Measurements from ENCODE around the gene WNT16. TPM values are rescaled to one million over a fixed set of nuclear protein-coding genes. Genes with fewer than 3 reads are reported as not detected.

The WNT16 gene
- total RNA-seq, 1 experiment from 2014 or later, result 0.39 TPM

GRCh38 chr7:121371367-121371766 lies 42.6 kb downstream of the WNT16 start:
- H3K4me1 ChIP-seq (ENCODE audit: control insufficient read depth, insufficient read depth, low read length), result no peaks in the 10 kb centered on the region; the same call in none of the 2 replicates
- BruUV-seq (replicated peaks), result no TSS peak
- no peaks in the 10 kb centered on the region for H3K27me3 ChIP-seq (ENCODE audit: control insufficient read depth, insufficient read depth, low read length)
- ChIA-PET CTCF (no interaction called here), POLR2A (no interaction called here)
- H3K4me3 ChIP-seq (ENCODE audit: low read depth in 2 of 2, low read length in 2 of 2), result no peak overlapping the region
- peaks cover 19% of the 10 kb centered on the region; the same call in 1 of the 2 replicates for H3K36me3 ChIP-seq (ENCODE audit: control insufficient read depth, insufficient read depth, low read length)
- DNase-seq (ENCODE audit: low read depth, low spot score) (no peak), ATAC-seq (no peak)
- H3K9me3 ChIP-seq (ENCODE audit: control insufficient read depth, insufficient read depth, low read depth, low read length), result no peaks in the 10 kb centered on the region
- in situ Hi-C loops (cut with HindIII; ENCODE audit: low pct_unique_long_range_greater_than_20kb, low sequenced_read_pairs), result no loop called here
- intact Hi-C loops (cut with micrococcal nuclease; ENCODE audit: unreplicated experiment), result no loop called here
- TF ChIP-seq REST (IDR thresholded peaks at IDR 0.05; ENCODE audit: insufficient read depth in 1 of 2, low read depth in 2 of 2, low read length in 1 of 2), result no peak
- TF ChIP-seq TCF7L2 (IDR thresholded peaks at IDR 0.05; ENCODE audit: low read depth, low read length), result no peak
- TF ChIP-seq SIN3A (IDR thresholded peaks at IDR 0.05; ENCODE audit: borderline replicate concordance, insufficient read depth, low read depth, low read length), result no peak
- no peak for TF ChIP-seq CTCF (IDR thresholded peaks at IDR 0.05)
- TF ChIP-seq POLR2AphosphoS5 (IDR thresholded peaks at IDR 0.05; ENCODE audit: low read depth, low read length), result no peak
- no peak overlapping the region for H3K27ac ChIP-seq (ENCODE audit: low read length)

- no peaks in the 10 kb centered on the region; the same call in none of the 2 replicates for H3K4me1 ChIP-seq (ENCODE audit: control insufficient read depth, insufficient read depth, low read length)
- H3K36me3 ChIP-seq (ENCODE audit: control insufficient read depth, insufficient read depth, low read length), result peaks cover 18% of the 10 kb centered on the region; the same call in 1 of the 2 replicates
- no peak overlapping the region for H3K4me3 ChIP-seq (ENCODE audit: low read depth in 2 of 2, low read length in 2 of 2)
- intact Hi-C loops (cut with micrococcal nuclease; ENCODE audit: unreplicated experiment), result no loop called here
- TF ChIP-seq SIN3A (IDR thresholded peaks at IDR 0.05; ENCODE audit: borderline replicate concordance, insufficient read depth, low read depth, low read length), result no peak
- TF ChIP-seq POLR2AphosphoS5 (IDR thresholded peaks at IDR 0.05; ENCODE audit: low read depth, low read length), result no peak
- DNase-seq (ENCODE audit: low read depth, low spot score) (no peak), ATAC-seq (no peak)
- H3K27ac ChIP-seq (ENCODE audit: low read length), result no peak overlapping the region
- no peaks in the 10 kb centered on the region for H3K27me3 ChIP-seq (ENCODE audit: control insufficient read depth, insufficient read depth, low read length)
- CTCF ChIA-PET, result no interaction called here
- no TSS peak for BruUV-seq (replicated peaks)
- in situ Hi-C loops (cut with HindIII; ENCODE audit: low pct_unique_long_range_greater_than_20kb, low sequenced_read_pairs), result no loop called here
- POLR2A ChIA-PET, result no interaction called here
- no peaks in the 10 kb centered on the region for H3K9me3 ChIP-seq (ENCODE audit: control insufficient read depth, insufficient read depth, low read depth, low read length)
These were observed 43.1 kb downstream of the WNT16 start for GRCh38 chr7:121371883-121372282.

- ATAC-seq, result no peak
- Histone ChIP-seq H3K27ac (ENCODE audit: low read length) (no peak overlapping the region), H3K27me3 (ENCODE audit: control insufficient read depth, insufficient read depth, low read length) (no peaks in the 10 kb centered on the region), H3K4me3 (ENCODE audit: low read depth in 2 of 2, low read length in 2 of 2) (no peak overlapping the region), H3K4me1 (ENCODE audit: control insufficient read depth, insufficient read depth, low read length) (no peaks in the 10 kb centered on the region; the same call in 1 of the 2 replicates), H3K9me3 (ENCODE audit: control insufficient read depth, insufficient read depth, low read depth, low read length) (no peaks in the 10 kb centered on the region), H3K36me3 (ENCODE audit: control insufficient read depth, insufficient read depth, low read length) (peaks cover 16% of the 10 kb centered on the region; the same call in 1 of the 2 replicates)
- BruUV-seq (replicated peaks), result no TSS peak
- POLR2A ChIA-PET, result no interaction called here
- CTCF ChIA-PET, result no interaction called here
- TF ChIP-seq SIN3A (IDR thresholded peaks at IDR 0.05; ENCODE audit: borderline replicate concordance, insufficient read depth, low read depth, low read length) (no peak), REST (IDR thresholded peaks at IDR 0.05; ENCODE audit: insufficient read depth in 1 of 2, low read depth in 2 of 2, low read length in 1 of 2) (no peak), TCF7L2 (IDR thresholded peaks at IDR 0.05; ENCODE audit: low read depth, low read length) (no peak), CTCF (IDR thresholded peaks at IDR 0.05) (no peak), POLR2AphosphoS5 (IDR thresholded peaks at IDR 0.05; ENCODE audit: low read depth, low read length) (no peak)
- intact Hi-C loops (cut with micrococcal nuclease; ENCODE audit: unreplicated experiment) (no loop called here), in situ Hi-C loops (cut with HindIII; ENCODE audit: low pct_unique_long_range_greater_than_20kb, low sequenced_read_pairs) (no loop called here)
- DNase-seq (ENCODE audit: low read depth, low spot score), result no peak
These were observed 43.7 kb downstream of the WNT16 start for GRCh38 chr7:121372376-121373010.
